Osteoblast (primary cell): ENCODE data around the gene CEP112. TPM values are rescaled to one million over a fixed set of nuclear protein-coding genes. Genes with fewer than 3 reads are reported as not detected.

Source experiments
- DNase-seq: peaks from one replicate; pipeline ENCODE4 v3.0.0; 2011; ENCODE audit warnings: low spot score, mixed read lengths; ENCODE audit not compliant: insufficient read length; ENCODE audit errors: missing footprints
- H2AFZ ChIP-seq: 2 replicates; pipeline ENCODE4 v1.6.0; 2011; ENCODE audit warnings: mild to moderate bottlenecking, low read length
- H3K27ac ChIP-seq: 2 replicates; pipeline ENCODE4 v1.5.1; 2011; ENCODE audit warnings: mild to moderate bottlenecking, low read depth, low read length, moderate library complexity
- H3K27me3 ChIP-seq: 2 replicates; pipeline ENCODE4 v1.6.0; 2012; ENCODE audit warnings: mild to moderate bottlenecking, control low read depth, inconsistent platforms, low read length, moderate library complexity; ENCODE audit not compliant: insufficient read depth
- H3K36me3 ChIP-seq: 2 replicates; pipeline ENCODE4 v1.5.1; 2011; ENCODE audit warnings: mild to moderate bottlenecking, low read length, control low read depth, moderate library complexity; ENCODE audit not compliant: insufficient read depth
- H3K4me1 ChIP-seq: 2 replicates; pipeline ENCODE4 v1.5.1; 2011; ENCODE audit warnings: mild to moderate bottlenecking, low read length, control low read depth, moderate library complexity; ENCODE audit not compliant: insufficient read depth
- H3K4me2 ChIP-seq: 2 replicates; pipeline ENCODE4 v1.6.0; 2011; ENCODE audit warnings: mild to moderate bottlenecking, low read length; ENCODE audit not compliant: insufficient read depth
- H3K4me3 ChIP-seq: fragments of 200-600 bp; sonication (generic); 3 replicates; pipeline ENCODE4 v1.5.1; 2012; ENCODE audit warnings: mild to moderate bottlenecking, low read length, inconsistent platforms; ENCODE audit not compliant: insufficient read depth
- H3K79me2 ChIP-seq: 2 replicates; pipeline ENCODE4 v1.6.0; 2012; ENCODE audit warnings: mild to moderate bottlenecking, low read length, control low read depth, inconsistent platforms; ENCODE audit not compliant: insufficient read depth
- H3K9me3 ChIP-seq: 2 replicates; pipeline ENCODE4 v1.5.1; 2011; ENCODE audit warnings: low read depth, low read length, control low read depth
- H4K20me1 ChIP-seq: 2 replicates; pipeline ENCODE4 v1.6.0; 2012; ENCODE audit warnings: mild to moderate bottlenecking, low read length, control low read depth; ENCODE audit not compliant: insufficient read depth
- CTCF ChIP-seq: IDR thresholded peaks from 2 replicates; pipeline ENCODE4 v1.5.1; 2011; ENCODE audit warnings: mild to moderate bottlenecking, low read depth, low read length, moderate library complexity; ENCODE audit errors: extremely low read depth
- total RNA-seq: library from RNA; depleted of rRNA; stranded (reverse); fragments of >200 nt; gene quantifications from 2 replicates; pipeline ENCODE4 v1.2.3, GENCODE V29; 2012

CEP112 gene
- total RNA-seq, 1 donor, result 8.3 TPM

- no peak overlapping the region for H3K4me2 ChIP-seq
- no peak overlapping the region for H2AFZ ChIP-seq
- H3K27ac ChIP-seq, result no peak overlapping the region
- H3K4me3 ChIP-seq, result no peak overlapping the region
- H3K9me3 ChIP-seq, result no peaks in the 10 kb centered on the region
- H3K4me1 ChIP-seq, result no peaks in the 10 kb centered on the region
- H3K36me3 ChIP-seq, result no peaks in the 10 kb centered on the region
- no peaks in the 10 kb centered on the region for H3K79me2 ChIP-seq
- DNase-seq, result no peak
- TF ChIP-seq CTCF, result no peak
- peaks cover 3% of the 10 kb centered on the region for H3K27me3 ChIP-seq
- H4K20me1 ChIP-seq, result no peaks in the 10 kb centered on the region
These were observed 596.8 kb downstream of the CEP112 start for GRCh38 chr17:65595071-65595656.

- no peaks in the 10 kb centered on the region for H3K36me3 ChIP-seq
- H3K4me1 ChIP-seq, result no peaks in the 10 kb centered on the region
- H2AFZ ChIP-seq, result peak overlapping the region; percentile 69
- no peaks in the 10 kb centered on the region for H3K79me2 ChIP-seq
- no peak for TF ChIP-seq CTCF
- H3K4me2 ChIP-seq, result peak overlapping the region; percentile 78
- DNase-seq, result peak; percentile 93
- no peaks in the 10 kb centered on the region for H3K27me3 ChIP-seq
- H3K27ac ChIP-seq, result no peak overlapping the region
- H3K9me3 ChIP-seq, result no peaks in the 10 kb centered on the region
- no peaks in the 10 kb centered on the region for H4K20me1 ChIP-seq
- peak overlapping the region; percentile 51 for H3K4me3 ChIP-seq
These were observed 597.8 kb downstream of the CEP112 start for GRCh38 chr17:65593855-65594845.

- no peaks in the 10 kb centered on the region for H3K27me3 ChIP-seq
- no peak for DNase-seq
- H3K79me2 ChIP-seq, result no peaks in the 10 kb centered on the region
- no peaks in the 10 kb centered on the region for H3K9me3 ChIP-seq
- no peaks in the 10 kb centered on the region for H4K20me1 ChIP-seq
- no peak overlapping the region for H2AFZ ChIP-seq
- H3K27ac ChIP-seq, result no peak overlapping the region
- H3K4me1 ChIP-seq, result no peaks in the 10 kb centered on the region
- peak overlapping the region; percentile 78 for H3K4me2 ChIP-seq
- H3K4me3 ChIP-seq, result no peak overlapping the region
- H3K36me3 ChIP-seq, result no peaks in the 10 kb centered on the region
- no peak for TF ChIP-seq CTCF
These were observed 598.7 kb downstream of the CEP112 start for GRCh38 chr17:65593092-65593854.
